HCT116 (cell line): ENCODE data around the gene CPN2. TPM values are rescaled to one million over a fixed set of nuclear protein-coding genes. Genes with fewer than 3 reads are reported as not detected.

Experiments used
- ATAC-seq: fragments of 200-7000 bp; cut with Tn5 transposase; 2 replicates; pipeline ENCODE4 v1.9.1; 2020; ENCODE audit warnings: mild to moderate bottlenecking, moderate library complexity
- BruUV-seq: library from RNA; stranded (reverse); fragments of 400-500 nt; replicated peaks from 2 replicates; lab custom pipeline; 2021; lab: Mats Ljungman, UMichigan
- CTCF ChIA-PET: fragments of 300-600 bp; sonication (Branson Sonifier 250); formaldehyde crosslinking; loops from one replicate; lab custom pipeline; 2021; ENCODE audit warnings: antibody characterized with exemption; lab: Charles Lee
- POLR2A ChIA-PET: fragments of 300-600, 350-600 bp; sonication (Branson Sonifier 250); formaldehyde crosslinking; loops from one replicate; lab custom pipeline; 2021; ENCODE audit warnings: antibody characterized with exemption; lab: Charles Lee
- RAD21 ChIA-PET, 2 experiments: fragments of 300-600 bp; sonication (Branson Sonifier 250); formaldehyde crosslinking; loops; one replicate each; lab custom pipeline; 2023; ENCODE audit warnings: low total read pairs in 2 of 2; ENCODE audit not compliant: uncharacterized antibody in 2 of 2, unreplicated experiment in 2 of 2, low non-redundant PET in 1 of 2; lab: Charles Lee
- DNase-seq: peaks from one replicate; pipeline ENCODE4 v3.0.0-alpha.2; 2010; ENCODE audit warnings: low read depth, low spot score
- H2AFZ ChIP-seq: fragments of 200-600 bp; shearing (Covaris generic), sonication (generic); 2 replicates; pipeline ENCODE4 v1.6.1; 2017; ENCODE audit warnings: low read depth, mixed run types, mixed read lengths, antibody characterized with exemption, low read length; ENCODE audit not compliant: poor library complexity, severe bottlenecking
- H3K27ac ChIP-seq: 2 replicates; pipeline ENCODE4 v1.5.1; 2012; ENCODE audit warnings: low read depth, low read length
- H3K27me3 ChIP-seq: fragments of 200-600 bp; sonication (generic); 2 replicates; pipeline ENCODE4 v1.6.1; 2016; ENCODE audit warnings: mixed run types, low read length, mixed read lengths; ENCODE audit not compliant: insufficient read depth
- H3K36me3 ChIP-seq, 2 experiments: fragments of 200-500 bp in 1 of 2; fragments of 200-600 bp in 1 of 2; sonication (Bioruptor generic) in 1 of 2; sonication (generic) in 1 of 2; 2 replicates each; pipeline versions ENCODE4 v1.5.1 to v1.6.1; 2014 to 2016; ENCODE audit warnings: low read length in 2 of 2, inconsistent platforms in 1 of 2, mixed read lengths in 1 of 2, mixed run types in 1 of 2; ENCODE audit not compliant: insufficient read depth in 2 of 2, control insufficient read depth in 1 of 2
- H3K4me1 ChIP-seq, 2 experiments: fragments of 200-600 bp in 1 of 2; sonication (generic) in 1 of 2; 2 replicates each; pipeline versions ENCODE4 v1.5.1 to v1.6.1; 2012 to 2017; ENCODE audit warnings: low read length in 2 of 2, inconsistent platforms in 1 of 2, mild to moderate bottlenecking in 1 of 2, mixed read lengths in 1 of 2, mixed run types in 1 of 2, moderate library complexity in 1 of 2; ENCODE audit not compliant: insufficient read depth in 2 of 2, control insufficient read depth in 1 of 2
- H3K4me2 ChIP-seq: fragments of 200-600 bp; sonication (generic); 2 replicates; pipeline ENCODE4 v1.6.1; 2017; ENCODE audit warnings: mixed run types, low read length, mixed read lengths
- H3K4me3 ChIP-seq, 2 experiments: fragments of 200-600 bp in 1 of 2; sonication (generic) in 1 of 2; replicated peaks in 1 of 2; 2 replicates each; pipeline ENCODE4 v1.5.1; 2011 to 2016; ENCODE audit warnings: low read length in 2 of 2, control low read depth in 1 of 2, low read depth in 1 of 2, mild to moderate bottlenecking in 1 of 2, mixed read lengths in 1 of 2, mixed run types in 1 of 2
- H3K79me2 ChIP-seq: fragments of 200-600 bp; sonication (generic); 2 replicates; pipeline ENCODE4 v1.6.1; 2017; ENCODE audit warnings: mild to moderate bottlenecking, mixed run types, low read length, moderate library complexity, mixed read lengths; ENCODE audit not compliant: insufficient read depth
- H3K9ac ChIP-seq: fragments of 200-600 bp; sonication (generic); 2 replicates; pipeline ENCODE4 v1.6.1; 2016; ENCODE audit warnings: low read length, mixed read lengths
- H3K9me2 ChIP-seq: fragments of 200-600 bp; sonication (generic), shearing (Covaris generic); 2 replicates; pipeline ENCODE4 v1.6.1; 2017; ENCODE audit warnings: mixed run types, mild to moderate bottlenecking, moderate library complexity; ENCODE audit not compliant: insufficient read depth
- H3K9me3 ChIP-seq, 2 experiments: fragments of 200-500 bp in 1 of 2; fragments of 200-600 bp in 1 of 2; sonication (Bioruptor generic) in 1 of 2; sonication (generic) in 1 of 2; 2 replicates each; pipeline ENCODE4 v1.6.1; 2014 to 2017; ENCODE audit warnings: low read length in 2 of 2, mixed read lengths in 2 of 2, inconsistent platforms in 1 of 2, low read depth in 1 of 2, mild to moderate bottlenecking in 1 of 2, mixed run types in 1 of 2, moderate library complexity in 1 of 2; ENCODE audit not compliant: control insufficient read depth in 1 of 2, insufficient read depth in 1 of 2
- H4K20me1 ChIP-seq: fragments of 200-600 bp; sonication (generic), shearing (Covaris generic); 2 replicates; pipeline ENCODE4 v1.6.1; 2017; ENCODE audit warnings: mixed run types, mild to moderate bottlenecking, moderate library complexity; ENCODE audit not compliant: insufficient read depth
- CBX3 ChIP-seq: IDR thresholded peaks from 2 replicates; pipeline ENCODE4 v1.6.1; 2012; ENCODE audit warnings: low read depth
- CEBPB ChIP-seq: IDR thresholded peaks from 2 replicates; pipeline ENCODE4 v1.6.1; 2012; ENCODE audit warnings: low read depth
- CTCF ChIP-seq, 3 experiments: fragments of 200-600 bp in 1 of 3; sonication (generic) in 1 of 3; IDR thresholded peaks in 2 of 3; conservative IDR thresholded peaks in 1 of 3; 2 replicates each; pipeline ENCODE4 v1.5.1; 2012 to 2017; ENCODE audit warnings: low read depth in 2 of 3, low read length in 2 of 3, antibody characterized with exemption in 1 of 3, borderline replicate concordance in 1 of 3, control low read depth in 1 of 3, mild to moderate bottlenecking in 1 of 3, mixed read lengths in 1 of 3, mixed run types in 1 of 3, moderate library complexity in 1 of 3; ENCODE audit not compliant: insufficient read depth in 1 of 3
- EGR1 ChIP-seq: IDR thresholded peaks from 2 replicates; pipeline ENCODE4 v1.6.1; 2012; ENCODE audit warnings: low read depth
- ELF1 ChIP-seq: IDR thresholded peaks from 2 replicates; pipeline ENCODE4 v1.6.1; 2012; ENCODE audit warnings: low read depth, borderline replicate concordance
- EZH2 ChIP-seq: fragments of 200-600 bp; sonication (generic); IDR thresholded peaks from 2 replicates; pipeline ENCODE4 v1.6.1; 2017; ENCODE audit warnings: antibody characterized with exemption, mixed run types
- EZH2phosphoT487 ChIP-seq: fragments of 200-600 bp; IDR thresholded peaks from 2 replicates; pipeline ENCODE4 v1.6.1; 2018; ENCODE audit warnings: antibody characterized with exemption, borderline replicate concordance
- FOSL1 ChIP-seq: IDR thresholded peaks from 2 replicates; pipeline ENCODE4 v1.6.1; 2012; ENCODE audit warnings: low read depth
- POLR2A ChIP-seq: IDR thresholded peaks from 2 replicates; pipeline ENCODE4 v1.7.0; 2011; ENCODE audit warnings: borderline replicate concordance; ENCODE audit not compliant: insufficient read depth, insufficient read length; ENCODE audit errors: extremely low read depth
- POLR2AphosphoS5 ChIP-seq: IDR thresholded peaks from 2 replicates; pipeline ENCODE4 v1.6.1; 2011; ENCODE audit warnings: mild to moderate bottlenecking, low read depth, low read length, moderate library complexity
- RAD21 ChIP-seq: IDR thresholded peaks from 2 replicates; pipeline ENCODE4 v1.6.1; 2012; ENCODE audit warnings: low read depth, mild to moderate bottlenecking
- SRF ChIP-seq: IDR thresholded peaks from 2 replicates; pipeline ENCODE4 v1.6.1; 2012; ENCODE audit warnings: low read depth
- YY1 ChIP-seq: IDR thresholded peaks from 2 replicates; pipeline ENCODE4 v1.6.1; 2011; ENCODE audit warnings: low read length, low read depth, moderate library complexity, mild to moderate bottlenecking; ENCODE audit not compliant: insufficient replicate concordance; ENCODE audit errors: extremely low read depth
- ZBTB33 ChIP-seq: IDR thresholded peaks from 2 replicates; pipeline ENCODE4 v1.6.1; 2011; ENCODE audit warnings: mild to moderate bottlenecking, low read length, moderate library complexity; ENCODE audit not compliant: insufficient replicate concordance; ENCODE audit errors: extremely low read depth
- intact Hi-C: fragments of 100-400 bp; cut with micrococcal nuclease; formaldehyde crosslinking; loops from 2 replicates; pipeline ENCODE4 v1.10.0; 2022
- total RNA-seq: library from RNA; stranded (reverse); gene quantifications from one replicate; pipeline ENCODE4 v1.2.1, GENCODE V29; 2021; ENCODE audit not compliant: unreplicated experiment
- TF ChIP-seq, protein P1 (sequence below): IDR thresholded peaks from 2 replicates; pipeline ENCODE4 v1.6.1; 2012
- TF ChIP-seq, protein P2 (sequence below): IDR thresholded peaks from 2 replicates; pipeline ENCODE4 v1.6.1; 2012
- TF ChIP-seq, protein P3 (sequence below): IDR thresholded peaks from 2 replicates; pipeline ENCODE4 v1.6.1; 2012; ENCODE audit warnings: low read depth

The CPN2 gene
- total RNA-seq, 1 experiment from 2014 or later, result not detected

DNA sequence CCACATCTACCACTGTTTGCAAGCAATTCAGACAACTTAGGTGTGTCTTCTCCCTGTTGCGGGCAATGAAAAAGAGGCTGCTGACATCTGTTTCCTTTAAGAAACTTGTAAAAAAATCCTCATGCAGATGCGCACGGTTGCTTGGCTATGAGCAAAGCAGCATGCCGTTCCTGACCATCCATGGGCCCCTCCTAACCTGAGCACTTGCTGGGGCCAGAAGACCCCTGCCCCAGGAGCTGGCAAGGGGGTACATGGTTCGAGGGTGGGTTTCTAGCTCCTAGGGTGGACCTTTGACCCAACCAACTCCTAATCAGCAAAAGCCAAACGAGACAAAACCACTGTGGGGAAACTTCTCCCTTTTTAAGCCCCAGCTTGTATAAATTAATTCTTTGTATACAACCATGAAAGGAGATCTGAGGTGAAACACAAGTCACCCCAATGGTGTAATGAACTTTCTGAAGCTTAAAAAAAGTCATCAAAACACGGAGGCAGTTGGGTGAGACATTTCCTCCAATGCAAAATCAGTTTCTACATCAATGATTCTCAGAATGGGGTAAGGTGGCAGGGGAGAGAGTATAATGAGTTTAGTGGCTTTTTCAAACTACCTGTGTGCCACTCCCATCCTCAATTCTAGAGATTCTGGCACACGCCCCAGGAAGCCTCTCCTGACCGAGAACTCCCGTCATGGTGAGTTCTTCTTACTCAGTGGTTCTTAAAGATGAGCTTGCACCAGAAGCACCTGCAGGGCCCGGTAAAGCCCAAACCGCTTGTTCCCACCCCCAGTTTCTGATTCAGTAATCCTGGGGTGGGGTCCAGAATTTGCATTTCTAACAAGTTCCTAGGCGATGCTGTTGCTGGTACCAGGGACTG is 44.1 kb downstream of the CPN2 start:
- H3K36me3 ChIP-seq, result no peaks in the 10 kb centered on the region
- POLR2A ChIA-PET, result no interaction called here
- no peak overlapping the region for H3K4me2 ChIP-seq
- no peaks in the 10 kb centered on the region for H3K9me3 ChIP-seq
- H3K9me2 ChIP-seq, result no peaks in the 10 kb centered on the region
- CTCF ChIA-PET, result interaction anchor here (1.4 to 2.5 kb wide), 2 partner anchors 9 to 526 kb away, joined by 3 to 10 read pairs; no protein-coding TSS in a partner anchor
- H3K27me3 ChIP-seq, result no peaks in the 10 kb centered on the region
- H3K79me2 ChIP-seq, result no peaks in the 10 kb centered on the region
- TF ChIP-seq EZH2phosphoT487 (no peak), SRF (no peak), ZBTB33 (no peak), CEBPB (no peak), CBX3 (no peak), CTCF (IDR thresholded peaks at IDR 0.05 in 2 of 3, conservative IDR thresholded peaks at IDR 0.05 in 1 of 3; ENCODE audit: borderline replicate concordance in 1 of 3, insufficient read depth in 1 of 3, low read depth in 2 of 3, low read length in 2 of 3) (no peak), POLR2AphosphoS5 (no peak), RAD21 (no peak), POLR2A (no peak), EGR1 (no peak), ELF1 (no peak), FOSL1 (no peak), YY1 (no peak), EZH2 (no peak)
- TF ChIP-seq, protein P1, sequence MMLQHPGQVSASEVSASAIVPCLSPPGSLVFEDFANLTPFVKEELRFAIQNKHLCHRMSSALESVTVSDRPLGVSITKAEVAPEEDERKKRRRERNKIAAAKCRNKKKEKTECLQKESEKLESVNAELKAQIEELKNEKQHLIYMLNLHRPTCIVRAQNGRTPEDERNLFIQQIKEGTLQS, result no peak
- TF ChIP-seq, protein P2, sequence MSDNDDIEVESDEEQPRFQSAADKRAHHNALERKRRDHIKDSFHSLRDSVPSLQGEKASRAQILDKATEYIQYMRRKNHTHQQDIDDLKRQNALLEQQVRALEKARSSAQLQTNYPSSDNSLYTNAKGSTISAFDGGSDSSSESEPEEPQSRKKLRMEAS, result no peak
- TF ChIP-seq, protein P3, sequence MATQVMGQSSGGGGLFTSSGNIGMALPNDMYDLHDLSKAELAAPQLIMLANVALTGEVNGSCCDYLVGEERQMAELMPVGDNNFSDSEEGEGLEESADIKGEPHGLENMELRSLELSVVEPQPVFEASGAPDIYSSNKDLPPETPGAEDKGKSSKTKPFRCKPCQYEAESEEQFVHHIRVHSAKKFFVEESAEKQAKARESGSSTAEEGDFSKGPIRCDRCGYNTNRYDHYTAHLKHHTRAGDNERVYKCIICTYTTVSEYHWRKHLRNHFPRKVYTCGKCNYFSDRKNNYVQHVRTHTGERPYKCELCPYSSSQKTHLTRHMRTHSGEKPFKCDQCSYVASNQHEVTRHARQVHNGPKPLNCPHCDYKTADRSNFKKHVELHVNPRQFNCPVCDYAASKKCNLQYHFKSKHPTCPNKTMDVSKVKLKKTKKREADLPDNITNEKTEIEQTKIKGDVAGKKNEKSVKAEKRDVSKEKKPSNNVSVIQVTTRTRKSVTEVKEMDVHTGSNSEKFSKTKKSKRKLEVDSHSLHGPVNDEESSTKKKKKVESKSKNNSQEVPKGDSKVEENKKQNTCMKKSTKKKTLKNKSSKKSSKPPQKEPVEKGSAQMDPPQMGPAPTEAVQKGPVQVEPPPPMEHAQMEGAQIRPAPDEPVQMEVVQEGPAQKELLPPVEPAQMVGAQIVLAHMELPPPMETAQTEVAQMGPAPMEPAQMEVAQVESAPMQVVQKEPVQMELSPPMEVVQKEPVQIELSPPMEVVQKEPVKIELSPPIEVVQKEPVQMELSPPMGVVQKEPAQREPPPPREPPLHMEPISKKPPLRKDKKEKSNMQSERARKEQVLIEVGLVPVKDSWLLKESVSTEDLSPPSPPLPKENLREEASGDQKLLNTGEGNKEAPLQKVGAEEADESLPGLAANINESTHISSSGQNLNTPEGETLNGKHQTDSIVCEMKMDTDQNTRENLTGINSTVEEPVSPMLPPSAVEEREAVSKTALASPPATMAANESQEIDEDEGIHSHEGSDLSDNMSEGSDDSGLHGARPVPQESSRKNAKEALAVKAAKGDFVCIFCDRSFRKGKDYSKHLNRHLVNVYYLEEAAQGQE, result no peak
- H3K27ac ChIP-seq, result no peak overlapping the region
- no peaks in the 10 kb centered on the region for H4K20me1 ChIP-seq
- no TSS peak for BruUV-seq
- H3K4me3 ChIP-seq, result no peak overlapping the region
- H3K9ac ChIP-seq, result no peak overlapping the region
- H3K4me1 ChIP-seq, result peaks cover 2 to 11% of the 10 kb centered on the region in 2 experiments; a peak in 3 of 4 replicates
- no peak for DNase-seq
- intact Hi-C loops, result no loop called here
- ATAC-seq, result no peak
- RAD21 ChIA-PET, result no interaction called here
- H2AFZ ChIP-seq, result no peak overlapping the region
